Measurements from ENCODE around the gene ZNF835. TPM values are rescaled to one million over a fixed set of nuclear protein-coding genes. Genes with fewer than 3 reads are reported as not detected.

ZNF835 gene
- total and polyA plus RNA-seq, 2 of the 13 experiments (the other 11 are each of a cell fraction or from before 2014, with no cell fraction given) = not detected

DNA sequence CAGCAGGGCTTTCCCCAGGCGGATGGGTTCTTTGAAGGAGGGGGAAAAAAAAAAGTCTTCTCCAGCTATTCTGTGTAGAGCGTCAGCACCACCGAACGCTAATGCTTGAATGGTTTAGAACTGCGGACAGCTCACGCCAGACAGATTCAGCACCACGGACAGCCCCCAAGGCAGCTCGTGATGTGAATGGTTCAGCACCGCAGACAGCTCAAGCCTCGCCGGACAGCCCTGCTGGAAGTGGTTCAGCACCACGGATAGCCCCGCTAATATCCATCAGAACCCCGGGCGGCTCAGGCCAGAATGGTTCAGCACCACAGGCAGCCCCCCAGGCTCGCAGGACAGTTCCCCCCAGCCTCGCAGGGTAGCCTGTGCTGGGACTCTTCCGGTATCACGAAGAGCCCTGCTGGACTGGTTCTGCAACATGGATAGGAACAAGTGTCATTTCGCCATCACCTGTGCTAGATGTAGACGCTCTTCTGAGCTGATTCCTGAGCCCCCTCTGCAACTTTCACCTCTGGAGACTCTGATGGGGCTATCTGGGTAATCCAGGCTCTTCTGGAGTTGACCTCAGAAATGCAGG is 33.5 kb downstream of the ZNF835 start (continued):
- TF ChIP-seq, protein P1, sequence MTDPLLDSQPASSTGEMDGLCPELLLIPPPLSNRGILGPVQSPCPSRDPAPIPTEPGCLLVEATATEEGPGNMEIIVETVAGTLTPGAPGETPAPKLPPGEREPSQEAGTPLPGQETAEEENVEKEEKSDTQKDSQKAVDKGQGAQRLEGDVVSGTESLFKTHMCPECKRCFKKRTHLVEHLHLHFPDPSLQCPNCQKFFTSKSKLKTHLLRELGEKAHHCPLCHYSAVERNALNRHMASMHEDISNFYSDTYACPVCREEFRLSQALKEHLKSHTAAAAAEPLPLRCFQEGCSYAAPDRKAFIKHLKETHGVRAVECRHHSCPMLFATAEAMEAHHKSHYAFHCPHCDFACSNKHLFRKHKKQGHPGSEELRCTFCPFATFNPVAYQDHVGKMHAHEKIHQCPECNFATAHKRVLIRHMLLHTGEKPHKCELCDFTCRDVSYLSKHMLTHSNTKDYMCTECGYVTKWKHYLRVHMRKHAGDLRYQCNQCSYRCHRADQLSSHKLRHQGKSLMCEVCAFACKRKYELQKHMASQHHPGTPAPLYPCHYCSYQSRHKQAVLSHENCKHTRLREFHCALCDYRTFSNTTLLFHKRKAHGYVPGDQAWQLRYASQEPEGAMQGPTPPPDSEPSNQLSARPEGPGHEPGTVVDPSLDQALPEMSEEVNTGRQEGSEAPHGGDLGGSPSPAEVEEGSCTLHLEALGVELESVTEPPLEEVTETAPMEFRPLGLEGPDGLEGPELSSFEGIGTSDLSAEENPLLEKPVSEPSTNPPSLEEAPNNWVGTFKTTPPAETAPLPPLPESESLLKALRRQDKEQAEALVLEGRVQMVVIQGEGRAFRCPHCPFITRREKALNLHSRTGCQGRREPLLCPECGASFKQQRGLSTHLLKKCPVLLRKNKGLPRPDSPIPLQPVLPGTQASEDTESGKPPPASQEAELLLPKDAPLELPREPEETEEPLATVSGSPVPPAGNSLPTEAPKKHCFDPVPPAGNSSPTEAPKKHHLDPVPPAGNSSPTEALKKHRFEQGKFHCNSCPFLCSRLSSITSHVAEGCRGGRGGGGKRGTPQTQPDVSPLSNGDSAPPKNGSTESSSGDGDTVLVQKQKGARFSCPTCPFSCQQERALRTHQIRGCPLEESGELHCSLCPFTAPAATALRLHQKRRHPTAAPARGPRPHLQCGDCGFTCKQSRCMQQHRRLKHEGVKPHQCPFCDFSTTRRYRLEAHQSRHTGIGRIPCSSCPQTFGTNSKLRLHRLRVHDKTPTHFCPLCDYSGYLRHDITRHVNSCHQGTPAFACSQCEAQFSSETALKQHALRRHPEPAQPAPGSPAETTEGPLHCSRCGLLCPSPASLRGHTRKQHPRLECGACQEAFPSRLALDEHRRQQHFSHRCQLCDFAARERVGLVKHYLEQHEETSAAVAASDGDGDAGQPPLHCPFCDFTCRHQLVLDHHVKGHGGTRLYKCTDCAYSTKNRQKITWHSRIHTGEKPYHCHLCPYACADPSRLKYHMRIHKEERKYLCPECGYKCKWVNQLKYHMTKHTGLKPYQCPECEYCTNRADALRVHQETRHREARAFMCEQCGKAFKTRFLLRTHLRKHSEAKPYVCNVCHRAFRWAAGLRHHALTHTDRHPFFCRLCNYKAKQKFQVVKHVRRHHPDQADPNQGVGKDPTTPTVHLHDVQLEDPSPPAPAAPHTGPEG (CRISPR knock-in tag; IDR thresholded peaks at IDR 0.05) = peak; percentile 98
- TF ChIP-seq FOSL1 (CRISPR knock-in tag; IDR thresholded peaks at IDR 0.05; ENCODE audit: borderline replicate concordance) = peak; percentile 93
- TF ChIP-seq SAFB2 (CRISPR knock-in tag; IDR thresholded peaks at IDR 0.05; ENCODE audit: borderline replicate concordance, low read depth) = peak; percentile 98
- no peak for TF ChIP-seq SYNCRIP (IDR thresholded peaks at IDR 0.05; ENCODE audit: insufficient read depth, low read depth, low read length)
- TF ChIP-seq ZNF496 (CRISPR knock-in tag; IDR thresholded peaks at IDR 0.05; ENCODE audit: insufficient replicate concordance) = peak; percentile 69
- TF ChIP-seq, protein P2, sequence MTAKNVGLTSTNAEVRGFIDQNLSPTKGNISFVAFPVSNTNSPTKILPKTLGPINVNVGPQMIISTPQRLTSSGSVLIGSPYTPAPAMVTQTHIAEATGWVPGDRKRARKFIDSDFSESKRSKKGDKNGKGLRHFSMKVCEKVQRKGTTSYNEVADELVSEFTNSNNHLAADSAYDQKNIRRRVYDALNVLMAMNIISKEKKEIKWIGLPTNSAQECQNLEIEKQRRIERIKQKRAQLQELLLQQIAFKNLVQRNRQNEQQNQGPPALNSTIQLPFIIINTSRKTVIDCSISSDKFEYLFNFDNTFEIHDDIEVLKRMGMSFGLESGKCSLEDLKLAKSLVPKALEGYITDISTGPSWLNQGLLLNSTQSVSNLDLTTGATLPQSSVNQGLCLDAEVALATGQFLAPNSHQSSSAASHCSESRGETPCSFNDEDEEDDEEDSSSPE (CRISPR knock-in tag; IDR thresholded peaks at IDR 0.05) = peak; percentile 84
- TF ChIP-seq ZNF350 (CRISPR knock-in tag; IDR thresholded peaks at IDR 0.05; ENCODE audit: borderline replicate concordance, low read depth) = peak; percentile 79
- TF ChIP-seq CSRNP2 (CRISPR knock-in tag; conservative IDR thresholded peaks at IDR 0.05; ENCODE audit: low read depth) = peak; percentile 98
- TF ChIP-seq, protein P3, sequence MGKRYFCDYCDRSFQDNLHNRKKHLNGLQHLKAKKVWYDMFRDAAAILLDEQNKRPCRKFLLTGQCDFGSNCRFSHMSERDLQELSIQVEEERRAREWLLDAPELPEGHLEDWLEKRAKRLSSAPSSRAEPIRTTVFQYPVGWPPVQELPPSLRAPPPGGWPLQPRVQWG (CRISPR knock-in tag; IDR thresholded peaks at IDR 0.05; ENCODE audit: borderline replicate concordance, low read depth) = peak; percentile 97
- peak; percentile 89 for TF ChIP-seq ETV5 (CRISPR knock-in tag; IDR thresholded peaks at IDR 0.05; ENCODE audit: borderline replicate concordance)
- TF ChIP-seq, protein P4, sequence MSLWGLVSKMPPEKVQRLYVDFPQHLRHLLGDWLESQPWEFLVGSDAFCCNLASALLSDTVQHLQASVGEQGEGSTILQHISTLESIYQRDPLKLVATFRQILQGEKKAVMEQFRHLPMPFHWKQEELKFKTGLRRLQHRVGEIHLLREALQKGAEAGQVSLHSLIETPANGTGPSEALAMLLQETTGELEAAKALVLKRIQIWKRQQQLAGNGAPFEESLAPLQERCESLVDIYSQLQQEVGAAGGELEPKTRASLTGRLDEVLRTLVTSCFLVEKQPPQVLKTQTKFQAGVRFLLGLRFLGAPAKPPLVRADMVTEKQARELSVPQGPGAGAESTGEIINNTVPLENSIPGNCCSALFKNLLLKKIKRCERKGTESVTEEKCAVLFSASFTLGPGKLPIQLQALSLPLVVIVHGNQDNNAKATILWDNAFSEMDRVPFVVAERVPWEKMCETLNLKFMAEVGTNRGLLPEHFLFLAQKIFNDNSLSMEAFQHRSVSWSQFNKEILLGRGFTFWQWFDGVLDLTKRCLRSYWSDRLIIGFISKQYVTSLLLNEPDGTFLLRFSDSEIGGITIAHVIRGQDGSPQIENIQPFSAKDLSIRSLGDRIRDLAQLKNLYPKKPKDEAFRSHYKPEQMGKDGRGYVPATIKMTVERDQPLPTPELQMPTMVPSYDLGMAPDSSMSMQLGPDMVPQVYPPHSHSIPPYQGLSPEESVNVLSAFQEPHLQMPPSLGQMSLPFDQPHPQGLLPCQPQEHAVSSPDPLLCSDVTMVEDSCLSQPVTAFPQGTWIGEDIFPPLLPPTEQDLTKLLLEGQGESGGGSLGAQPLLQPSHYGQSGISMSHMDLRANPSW (CRISPR knock-in tag; IDR thresholded peaks at IDR 0.05; ENCODE audit: borderline replicate concordance) = peak; percentile 71; the same call in 1 of the 2 replicates
- peak; percentile 99 for TF ChIP-seq NFKBIZ (CRISPR knock-in tag; IDR thresholded peaks at IDR 0.05)
- no peak for TF ChIP-seq ATF1 (CRISPR knock-in tag; IDR thresholded peaks at IDR 0.05)
- TF ChIP-seq YEATS4 (CRISPR knock-in tag; IDR thresholded peaks at IDR 0.05; ENCODE audit: borderline replicate concordance) = peak; percentile 96
- no peak for TF ChIP-seq PLRG1 (conservative IDR thresholded peaks at IDR 0.05)
- peak; percentile 100 for TF ChIP-seq KLF12 (CRISPR knock-in tag; IDR thresholded peaks at IDR 0.05; ENCODE audit: borderline replicate concordance)
